Measurements from ENCODE around the gene ANKRD55.

GRCh38 chr5:56142614-56143372, 90.3 kb downstream of the ANKRD55 start:
- TF ChIP-seq CTCF (IDR thresholded peaks at IDR 0.05), result no peak
- no peak for TF ChIP-seq EZH2phosphoT487 (IDR thresholded peaks at IDR 0.05)

Data from neural progenitor cell (in vitro differentiated cells).